SH-SY5Y (cell line): ENCODE measurements around the gene KRT73.

ENCODE experiments used
- GATA2 ChIP-seq: IDR thresholded peaks from 2 replicates; pipeline ENCODE4 v1.6.1; 2011; ENCODE audit warnings: mild to moderate bottlenecking, low read depth, low read length
- GATA3 ChIP-seq: IDR thresholded peaks from 2 replicates; pipeline ENCODE4 v1.6.1; 2011; ENCODE audit warnings: low read depth, mild to moderate bottlenecking, low read length, moderate library complexity

GRCh38 chr12:52655720-52656124, 37.4 kb upstream of the KRT73 start:
- TF ChIP-seq GATA2 (no peak), GATA3 (no peak)
